HG03520 (cell line): ENCODE results near the gene NLRP8.
"Not testable (repeated sequence)": the region's sequence is repeated elsewhere in the genome, so short reads cannot be mapped to it uniquely, and the experiment has no call there.

Source experiments
- ATAC-seq: cut with Tn5 transposase; IDR thresholded peaks from one replicate; pipeline ENCODE4 v1.9.1; 2021; ENCODE audit warnings: mild to moderate bottlenecking, moderate library complexity; ENCODE audit not compliant: unreplicated experiment

The NLRP8 gene

GRCh38 chr19:55962186-55962585 is 14.6 kb downstream of the NLRP8 start:
- ATAC-seq, result no peak

GRCh38 chr19:55973982-55974381 is 26.4 kb downstream of the NLRP8 start:
- ATAC-seq, result no peak

DNA sequence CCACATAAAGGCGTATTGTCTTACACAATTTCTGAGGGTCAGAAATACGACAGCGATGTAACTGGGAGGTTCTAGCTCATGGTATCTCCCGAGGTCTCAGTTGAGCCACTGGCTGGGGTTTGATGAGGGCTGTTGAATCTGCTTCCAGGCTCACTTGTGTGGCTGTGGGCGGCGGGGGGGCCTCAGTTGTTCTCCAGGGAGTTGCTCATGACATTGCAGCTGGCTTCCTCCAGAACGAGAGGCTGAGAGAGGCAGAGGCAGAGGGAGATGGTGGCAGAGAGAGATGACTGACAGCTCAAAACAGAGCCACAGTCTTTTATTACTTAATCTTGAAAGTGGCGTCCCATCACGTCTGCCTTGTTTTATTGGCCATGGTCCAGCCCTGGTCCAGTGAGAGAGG is 32.8 kb downstream of the NLRP8 start:
- no peak for ATAC-seq

DNA sequence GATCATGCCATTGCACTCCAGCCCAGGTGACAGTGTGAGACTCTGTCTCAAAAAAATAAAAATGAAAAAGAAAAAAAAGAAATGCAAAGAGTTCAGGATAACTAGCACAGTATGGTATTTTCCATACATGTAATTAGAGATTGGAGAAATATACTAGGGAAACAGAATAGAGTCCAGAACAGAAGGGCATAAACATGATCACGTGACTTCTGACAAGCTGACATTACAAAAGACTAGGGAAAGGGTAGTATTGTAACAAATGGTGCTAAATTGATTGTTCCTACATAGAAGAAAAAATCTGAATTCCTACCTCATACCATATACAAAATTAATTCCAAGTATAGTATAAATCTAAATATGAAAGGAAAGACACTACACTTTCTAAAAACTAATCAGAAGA is 37.6 kb downstream of the NLRP8 start:
- no peak for ATAC-seq

DNA sequence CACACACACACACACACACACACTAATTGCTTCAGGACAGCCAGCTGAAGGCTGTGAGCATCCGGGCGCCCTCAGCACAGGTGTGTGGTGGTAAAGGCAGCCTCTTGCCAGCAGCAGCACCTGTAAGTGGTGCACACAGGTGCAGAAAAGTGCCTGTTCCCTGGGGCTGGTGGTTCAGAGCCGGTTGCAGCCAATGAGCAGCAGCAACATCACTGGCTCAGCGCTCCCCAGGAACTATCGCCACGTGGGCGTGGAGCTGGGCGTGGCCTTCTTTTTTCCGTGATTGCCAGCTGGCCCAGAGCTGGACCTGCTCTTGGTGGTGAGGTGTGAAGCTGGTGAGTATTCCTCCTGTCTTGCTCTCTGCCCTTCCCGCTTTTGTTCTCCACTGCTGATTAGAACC is 38.9 kb downstream of the NLRP8 start, which contains the start of gene NLRP5:
Gene NLRP5, plus strand, starts transcription at position 289 of the 400 bp plus-strand sequence.
- no peak for ATAC-seq

GRCh38 chr19:55990831-55991230 is 43.2 kb downstream of the NLRP8 start:
- no peak for ATAC-seq

- no peak for ATAC-seq
These were observed 45.9 kb downstream of the NLRP8 start for GRCh38 chr19:55993492-55993891.

DNA sequence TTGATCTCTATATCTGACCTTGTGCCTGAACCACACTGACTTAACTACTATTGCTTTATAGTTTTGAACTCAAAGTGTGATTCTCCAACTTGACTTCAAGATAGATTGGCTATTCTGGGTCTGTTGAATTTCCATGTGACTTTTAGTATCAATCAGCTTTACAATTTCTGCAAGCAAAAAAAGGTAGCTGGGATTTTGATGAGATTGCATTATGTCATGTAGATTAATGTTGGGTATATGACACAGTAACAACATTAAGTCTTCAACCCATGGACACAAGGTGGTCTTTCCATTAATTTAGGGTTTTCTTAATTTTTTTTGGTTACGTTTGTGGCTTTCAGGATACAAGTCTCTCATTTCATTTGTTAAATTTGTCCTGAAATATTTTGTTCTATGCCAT is 67.1 kb downstream of the NLRP8 start:
- ATAC-seq, result no peak

DNA sequence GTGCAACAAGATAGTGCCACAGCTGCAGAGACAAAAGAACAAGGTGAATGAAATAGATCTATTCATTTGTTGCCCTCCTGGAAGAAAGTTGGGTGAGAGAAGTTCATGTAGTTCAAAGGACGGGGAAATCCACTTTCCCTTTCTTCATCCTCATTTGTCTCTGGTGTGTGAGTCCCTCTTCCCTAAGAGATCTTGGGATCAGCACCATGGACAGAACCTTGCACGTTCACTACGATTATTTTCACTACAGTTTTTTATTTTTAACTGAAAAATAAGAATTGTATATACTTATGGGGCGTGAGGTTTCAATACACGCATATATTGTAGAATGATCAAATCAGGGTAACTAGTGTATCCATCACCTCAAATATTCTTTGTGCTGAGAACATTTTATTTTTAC is 68.1 kb downstream of the NLRP8 start:
- ATAC-seq, result no peak

- not testable (repeated sequence) for ATAC-seq
These were observed 71.7 kb downstream of the NLRP8 start for GRCh38 chr19:56019325-56019724.

GRCh38 chr19:56020355-56020975 is 72.8 kb downstream of the NLRP8 start:
- not testable (repeated sequence) for ATAC-seq

DNA sequence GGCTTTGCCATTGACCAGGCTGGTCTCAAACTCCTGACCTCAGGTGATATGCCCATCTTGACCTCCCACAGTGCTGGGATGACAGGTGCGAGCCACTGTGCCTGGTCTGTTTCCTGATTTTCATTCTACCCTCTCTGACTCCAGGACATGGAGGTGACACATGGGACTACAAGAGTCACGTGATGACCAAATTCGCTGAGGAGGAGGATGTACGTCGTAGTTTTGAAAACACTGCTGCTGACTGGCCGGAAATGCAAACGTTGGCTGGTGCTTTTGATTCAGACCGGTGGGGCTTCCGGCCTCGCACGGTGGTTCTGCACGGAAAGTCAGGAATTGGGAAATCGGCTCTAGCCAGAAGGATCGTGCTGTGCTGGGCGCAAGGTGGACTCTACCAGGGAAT is 79.1 kb downstream of the NLRP8 start:
- ATAC-seq, result no peak
